SK-N-SH treated with all-trans-retinoic acid at 6 μM for 48 hours (cell line): Measurements from ENCODE around the gene TMEM147.

Experiments used
- ATAC-seq: fragments of 200-7000 bp; cut with Tn5 transposase; 3 replicates; pipeline ENCODE4 v1.9.1; 2020; ENCODE audit warnings: mild to moderate bottlenecking, moderate library complexity
- ARNTL ChIP-seq: fragments of 450-650 bp; formaldehyde crosslinking; IDR thresholded peaks from 2 replicates; pipeline ENCODE4 v1.5.0; 2020; ENCODE audit warnings: low read depth, mild to moderate bottlenecking, moderate library complexity, borderline replicate concordance
- BACH2 ChIP-seq: fragments of 250-450 bp; sonication (Bioruptor Pico); IDR thresholded peaks from 2 replicates; pipeline ENCODE4 v1.9.0; 2021; ENCODE audit warnings: mild to moderate bottlenecking, borderline replicate concordance
- CREB5 ChIP-seq: fragments of 250-450 bp; sonication (Bioruptor Pico); IDR thresholded peaks from 2 replicates; pipeline ENCODE4 v1.5.1; 2020; ENCODE audit warnings: low read depth, mild to moderate bottlenecking, moderate library complexity
- CSDC2 ChIP-seq: fragments of 250-450 bp; sonication (Bioruptor Pico); IDR thresholded peaks from 2 replicates; pipeline ENCODE4 v1.5.0; 2020; ENCODE audit warnings: mild to moderate bottlenecking, moderate library complexity
- CSRNP3 ChIP-seq: fragments of 250-450 bp; sonication (Bioruptor Pico); IDR thresholded peaks from 2 replicates; pipeline ENCODE4 v1.5.1; 2021; ENCODE audit warnings: mild to moderate bottlenecking, moderate library complexity
- ESRRG ChIP-seq: fragments of 250-450 bp; sonication (Bioruptor Pico); IDR thresholded peaks from 2 replicates; pipeline ENCODE4 v1.6.1; 2021; ENCODE audit warnings: mild to moderate bottlenecking
- GLIS3 ChIP-seq: fragments of 250-450 bp; sonication (Bioruptor Pico); IDR thresholded peaks from 2 replicates; pipeline ENCODE4 v1.5.0; 2020; ENCODE audit warnings: mild to moderate bottlenecking, moderate library complexity
- OSR1 ChIP-seq: fragments of 250-450 bp; sonication (Bioruptor Pico); IDR thresholded peaks from 2 replicates; pipeline ENCODE4 v1.8.0; 2022; ENCODE audit warnings: moderate library complexity, mild to moderate bottlenecking, inconsistent platforms
- PATZ1 ChIP-seq: fragments of 250-450 bp; sonication (Bioruptor Pico); IDR thresholded peaks from 2 replicates; pipeline ENCODE4 v1.8.0; 2020; ENCODE audit warnings: mild to moderate bottlenecking, moderate library complexity, borderline replicate concordance
- PPARA ChIP-seq: fragments of 250-450 bp; sonication (Bioruptor Pico); IDR thresholded peaks from 2 replicates; pipeline ENCODE4 v1.5.0; 2020; ENCODE audit warnings: mild to moderate bottlenecking, borderline replicate concordance
- RARB ChIP-seq: fragments of 250-450 bp; sonication (Bioruptor Pico); IDR thresholded peaks from 2 replicates; pipeline ENCODE4 v1.8.0; 2021; ENCODE audit warnings: mild to moderate bottlenecking, moderate library complexity
- TCF4 ChIP-seq: fragments of 250-450 bp; sonication (Bioruptor Pico); IDR thresholded peaks from 2 replicates; pipeline ENCODE4 v1.8.0; 2021; ENCODE audit warnings: mild to moderate bottlenecking, moderate library complexity, borderline replicate concordance
- TOX ChIP-seq: fragments of 250-450 bp; sonication (Bioruptor Pico); IDR thresholded peaks from 2 replicates; pipeline ENCODE4 v1.8.0; 2021; ENCODE audit warnings: mild to moderate bottlenecking, moderate library complexity, borderline replicate concordance
- ZC3H10 ChIP-seq: fragments of 250-450 bp; sonication (Bioruptor Pico); IDR thresholded peaks from 2 replicates; pipeline ENCODE4 v1.5.1; 2021; ENCODE audit warnings: mild to moderate bottlenecking, moderate library complexity
- ZFP3 ChIP-seq: fragments of 250-450 bp; sonication (Bioruptor Pico); IDR thresholded peaks from 2 replicates; pipeline ENCODE4 v1.5.0; 2020; ENCODE audit warnings: mild to moderate bottlenecking, moderate library complexity
- ZFP30 ChIP-seq: fragments of 450-650 bp; formaldehyde crosslinking; IDR thresholded peaks from 2 replicates; pipeline ENCODE4 v1.5.0; 2022; ENCODE audit warnings: mild to moderate bottlenecking, moderate library complexity
- ZNF565 ChIP-seq: fragments of 450-650 bp; formaldehyde crosslinking; conservative IDR thresholded peaks from 2 replicates; pipeline ENCODE4 v1.5.0; 2020; ENCODE audit warnings: low read depth, mild to moderate bottlenecking, moderate library complexity
- ZNF70 ChIP-seq: fragments of 450-650 bp; formaldehyde crosslinking; IDR thresholded peaks from 2 replicates; pipeline ENCODE4 v1.5.0; 2020; ENCODE audit warnings: mild to moderate bottlenecking, moderate library complexity
- ZNF8 ChIP-seq: fragments of 450-650 bp; formaldehyde crosslinking; IDR thresholded peaks from 2 replicates; pipeline ENCODE4 v1.5.0; 2020; ENCODE audit warnings: mild to moderate bottlenecking, moderate library complexity
- TF ChIP-seq, protein P1 (sequence below): fragments of 250-450 bp; sonication (Bioruptor Pico); IDR thresholded peaks from 2 replicates; pipeline ENCODE4 v1.8.0; 2021; ENCODE audit warnings: low read depth, mild to moderate bottlenecking, moderate library complexity, borderline replicate concordance
- TF ChIP-seq, protein P2 (sequence below): fragments of 250-450 bp; sonication (Bioruptor Pico); IDR thresholded peaks from 2 replicates; pipeline ENCODE4 v1.5.0; 2020; ENCODE audit warnings: mild to moderate bottlenecking, moderate library complexity

The TMEM147 gene

DNA sequence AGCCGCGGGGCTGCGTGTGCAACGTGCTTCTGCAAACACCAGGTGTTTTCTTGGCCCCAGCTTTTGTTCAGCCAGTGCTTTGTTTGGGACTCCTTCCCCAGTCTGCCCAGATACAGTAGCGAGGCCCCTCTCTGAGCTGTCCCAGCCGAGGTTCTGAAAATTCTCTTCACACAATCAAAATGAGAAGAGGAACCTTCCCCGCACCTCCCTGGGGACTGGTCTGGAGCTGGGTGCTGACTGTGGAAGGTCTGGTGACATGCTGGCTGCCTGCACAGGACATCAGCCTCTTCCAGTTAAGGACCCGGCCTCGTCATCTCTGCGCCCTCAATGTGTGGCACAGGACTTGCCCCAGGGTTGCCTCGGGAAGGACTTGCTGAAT, 13.8 kb downstream of the TMEM147 start (continued):
- TF ChIP-seq, protein P1, sequence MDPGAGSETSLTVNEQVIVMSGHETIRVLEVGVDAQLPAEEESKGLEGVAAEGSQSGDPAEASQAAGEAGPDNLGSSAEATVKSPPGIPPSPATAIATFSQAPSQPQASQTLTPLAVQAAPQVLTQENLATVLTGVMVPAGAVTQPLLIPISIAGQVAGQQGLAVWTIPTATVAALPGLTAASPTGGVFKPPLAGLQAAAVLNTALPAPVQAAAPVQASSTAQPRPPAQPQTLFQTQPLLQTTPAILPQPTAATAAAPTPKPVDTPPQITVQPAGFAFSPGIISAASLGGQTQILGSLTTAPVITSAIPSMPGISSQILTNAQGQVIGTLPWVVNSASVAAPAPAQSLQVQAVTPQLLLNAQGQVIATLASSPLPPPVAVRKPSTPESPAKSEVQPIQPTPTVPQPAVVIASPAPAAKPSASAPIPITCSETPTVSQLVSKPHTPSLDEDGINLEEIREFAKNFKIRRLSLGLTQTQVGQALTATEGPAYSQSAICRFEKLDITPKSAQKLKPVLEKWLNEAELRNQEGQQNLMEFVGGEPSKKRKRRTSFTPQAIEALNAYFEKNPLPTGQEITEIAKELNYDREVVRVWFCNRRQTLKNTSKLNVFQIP (CRISPR knock-in tag), result no peak
- TF ChIP-seq BACH2 (CRISPR knock-in tag) (no peak), CSDC2 (no peak), ZFP3 (CRISPR knock-in tag) (no peak), PPARA (CRISPR knock-in tag) (no peak), CSRNP3 (CRISPR knock-in tag) (no peak), ZNF70 (CRISPR knock-in tag) (no peak), GLIS3 (CRISPR knock-in tag) (no peak), ZFP30 (CRISPR knock-in tag) (no peak), ZNF565 (no peak)

- TF ChIP-seq ARNTL (CRISPR knock-in tag) (no peak), PPARA (CRISPR knock-in tag) (no peak), PATZ1 (CRISPR knock-in tag) (no peak), ZFP3 (CRISPR knock-in tag) (no peak), ZNF8 (CRISPR knock-in tag) (no peak), TCF4 (no peak), BACH2 (CRISPR knock-in tag) (no peak), ZFP30 (CRISPR knock-in tag) (no peak), CSRNP3 (CRISPR knock-in tag) (no peak), ZC3H10 (CRISPR knock-in tag) (no peak), RARB (CRISPR knock-in tag) (no peak), CSDC2 (no peak), TOX (CRISPR knock-in tag) (no peak), ESRRG (CRISPR knock-in tag) (no peak), CREB5 (CRISPR knock-in tag) (no peak)
- TF ChIP-seq, protein P2, sequence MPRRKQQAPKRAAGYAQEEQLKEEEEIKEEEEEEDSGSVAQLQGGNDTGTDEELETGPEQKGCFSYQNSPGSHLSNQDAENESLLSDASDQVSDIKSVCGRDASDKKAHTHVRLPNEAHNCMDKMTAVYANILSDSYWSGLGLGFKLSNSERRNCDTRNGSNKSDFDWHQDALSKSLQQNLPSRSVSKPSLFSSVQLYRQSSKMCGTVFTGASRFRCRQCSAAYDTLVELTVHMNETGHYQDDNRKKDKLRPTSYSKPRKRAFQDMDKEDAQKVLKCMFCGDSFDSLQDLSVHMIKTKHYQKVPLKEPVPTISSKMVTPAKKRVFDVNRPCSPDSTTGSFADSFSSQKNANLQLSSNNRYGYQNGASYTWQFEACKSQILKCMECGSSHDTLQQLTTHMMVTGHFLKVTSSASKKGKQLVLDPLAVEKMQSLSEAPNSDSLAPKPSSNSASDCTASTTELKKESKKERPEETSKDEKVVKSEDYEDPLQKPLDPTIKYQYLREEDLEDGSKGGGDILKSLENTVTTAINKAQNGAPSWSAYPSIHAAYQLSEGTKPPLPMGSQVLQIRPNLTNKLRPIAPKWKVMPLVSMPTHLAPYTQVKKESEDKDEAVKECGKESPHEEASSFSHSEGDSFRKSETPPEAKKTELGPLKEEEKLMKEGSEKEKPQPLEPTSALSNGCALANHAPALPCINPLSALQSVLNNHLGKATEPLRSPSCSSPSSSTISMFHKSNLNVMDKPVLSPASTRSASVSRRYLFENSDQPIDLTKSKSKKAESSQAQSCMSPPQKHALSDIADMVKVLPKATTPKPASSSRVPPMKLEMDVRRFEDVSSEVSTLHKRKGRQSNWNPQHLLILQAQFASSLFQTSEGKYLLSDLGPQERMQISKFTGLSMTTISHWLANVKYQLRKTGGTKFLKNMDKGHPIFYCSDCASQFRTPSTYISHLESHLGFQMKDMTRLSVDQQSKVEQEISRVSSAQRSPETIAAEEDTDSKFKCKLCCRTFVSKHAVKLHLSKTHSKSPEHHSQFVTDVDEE (CRISPR knock-in tag), result no peak
- no peak for ATAC-seq
Observed at GRCh38 chr19:35559781-35560180, 14.4 kb downstream of the TMEM147 start.

DNA sequence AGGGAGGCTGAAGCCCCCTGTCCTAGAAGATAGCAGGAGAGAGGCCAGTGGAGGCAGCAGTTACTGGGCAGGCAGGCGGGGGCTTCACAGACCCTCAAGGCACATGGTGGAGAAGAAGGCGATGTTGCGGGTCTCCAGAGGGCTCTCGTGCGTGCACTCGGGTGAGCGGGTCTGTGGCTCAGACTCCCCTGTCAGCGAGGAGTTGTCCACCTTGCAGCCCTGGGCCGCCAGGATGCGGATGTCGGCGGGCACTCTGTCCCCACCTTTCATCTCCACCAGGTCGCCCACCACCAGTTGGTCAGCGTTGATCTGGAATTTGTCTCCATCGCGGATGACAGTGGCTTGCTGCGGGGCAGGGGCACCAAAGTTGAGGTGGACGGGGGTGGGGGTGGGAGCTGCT, 14.8 kb downstream of the TMEM147 start:
- ATAC-seq, result no peak
- no peak for TF ChIP-seq RARB (CRISPR knock-in tag)
- no peak for TF ChIP-seq CSRNP3 (CRISPR knock-in tag)
- no peak for TF ChIP-seq BACH2 (CRISPR knock-in tag)
- TF ChIP-seq TCF4, result no peak
- TF ChIP-seq OSR1 (CRISPR knock-in tag), result no peak
- TF ChIP-seq ZFP30 (CRISPR knock-in tag), result no peak
